SK-N-SH treated with all-trans-retinoic acid at 6 μM for 48 hours (cell line): Measurements from ENCODE around the gene WDR76.

Experiments used
- ATAC-seq: fragments of 200-7000 bp; cut with Tn5 transposase; 3 replicates; pipeline ENCODE4 v1.9.1; 2020; ENCODE audit warnings: mild to moderate bottlenecking, moderate library complexity
- ARNTL ChIP-seq: fragments of 450-650 bp; formaldehyde crosslinking; IDR thresholded peaks from 2 replicates; pipeline ENCODE4 v1.5.0; 2020; ENCODE audit warnings: low read depth, mild to moderate bottlenecking, moderate library complexity, borderline replicate concordance
- BACH2 ChIP-seq: fragments of 250-450 bp; sonication (Bioruptor Pico); IDR thresholded peaks from 2 replicates; pipeline ENCODE4 v1.9.0; 2021; ENCODE audit warnings: mild to moderate bottlenecking, borderline replicate concordance
- CREB5 ChIP-seq: fragments of 250-450 bp; sonication (Bioruptor Pico); IDR thresholded peaks from 2 replicates; pipeline ENCODE4 v1.5.1; 2020; ENCODE audit warnings: low read depth, mild to moderate bottlenecking, moderate library complexity
- CSDC2 ChIP-seq: fragments of 250-450 bp; sonication (Bioruptor Pico); IDR thresholded peaks from 2 replicates; pipeline ENCODE4 v1.5.0; 2020; ENCODE audit warnings: mild to moderate bottlenecking, moderate library complexity
- CSRNP3 ChIP-seq: fragments of 250-450 bp; sonication (Bioruptor Pico); IDR thresholded peaks from 2 replicates; pipeline ENCODE4 v1.5.1; 2021; ENCODE audit warnings: mild to moderate bottlenecking, moderate library complexity
- GLIS3 ChIP-seq: fragments of 250-450 bp; sonication (Bioruptor Pico); IDR thresholded peaks from 2 replicates; pipeline ENCODE4 v1.5.0; 2020; ENCODE audit warnings: mild to moderate bottlenecking, moderate library complexity
- ISL1 ChIP-seq: fragments of 250-450 bp; sonication (Bioruptor Pico); IDR thresholded peaks from 2 replicates; pipeline ENCODE4 v2.1.2; 2022; ENCODE audit warnings: mild to moderate bottlenecking, moderate library complexity
- OSR1 ChIP-seq: fragments of 250-450 bp; sonication (Bioruptor Pico); IDR thresholded peaks from 2 replicates; pipeline ENCODE4 v1.8.0; 2022; ENCODE audit warnings: moderate library complexity, mild to moderate bottlenecking, inconsistent platforms
- PATZ1 ChIP-seq: fragments of 250-450 bp; sonication (Bioruptor Pico); IDR thresholded peaks from 2 replicates; pipeline ENCODE4 v1.8.0; 2020; ENCODE audit warnings: mild to moderate bottlenecking, moderate library complexity, borderline replicate concordance
- RARB ChIP-seq: fragments of 250-450 bp; sonication (Bioruptor Pico); IDR thresholded peaks from 2 replicates; pipeline ENCODE4 v1.8.0; 2021; ENCODE audit warnings: mild to moderate bottlenecking, moderate library complexity
- SNAI2 ChIP-seq: fragments of 250-450 bp; sonication (Bioruptor Pico); IDR thresholded peaks from 2 replicates; pipeline ENCODE4 v1.5.0; 2020; ENCODE audit warnings: mild to moderate bottlenecking, moderate library complexity
- TOX ChIP-seq: fragments of 250-450 bp; sonication (Bioruptor Pico); IDR thresholded peaks from 2 replicates; pipeline ENCODE4 v1.8.0; 2021; ENCODE audit warnings: mild to moderate bottlenecking, moderate library complexity, borderline replicate concordance
- TSHZ2 ChIP-seq: fragments of 250-450 bp; sonication (Bioruptor Pico); IDR thresholded peaks from 2 replicates; pipeline ENCODE4 v1.5.0; 2020; ENCODE audit warnings: mild to moderate bottlenecking, moderate library complexity
- ZFP3 ChIP-seq: fragments of 250-450 bp; sonication (Bioruptor Pico); IDR thresholded peaks from 2 replicates; pipeline ENCODE4 v1.5.0; 2020; ENCODE audit warnings: mild to moderate bottlenecking, moderate library complexity
- ZFP30 ChIP-seq: fragments of 450-650 bp; formaldehyde crosslinking; IDR thresholded peaks from 2 replicates; pipeline ENCODE4 v1.5.0; 2022; ENCODE audit warnings: mild to moderate bottlenecking, moderate library complexity

The WDR76 gene

GRCh38 chr15:43913026-43913780 is 86.4 kb downstream of the WDR76 start:
- TF ChIP-seq ZFP3 (CRISPR knock-in tag) (0 out of 2 replicates have a peak, but pooled peaks have one; percentile 51), ISL1 (CRISPR knock-in tag) (peak; percentile 42), CSRNP3 (CRISPR knock-in tag) (no peak)
- ATAC-seq: peak; percentile 94

GRCh38 chr15:43913941-43914340 is 87.1 kb downstream of the WDR76 start:
- no peak for ATAC-seq

GRCh38 chr15:43915631-43916325 is 89.0 kb downstream of the WDR76 start:
- TF ChIP-seq CSDC2 (CRISPR knock-in tag) (no peak), GLIS3 (CRISPR knock-in tag) (no peak), SNAI2 (CRISPR knock-in tag) (no peak), TOX (CRISPR knock-in tag) (no peak), PATZ1 (CRISPR knock-in tag) (no peak)
- ATAC-seq: no peak

More at GRCh38 chr15:43913941-43914340, 87.1 kb downstream of the WDR76 start:
- TF ChIP-seq GLIS3 (CRISPR knock-in tag) (no peak), ARNTL (no peak), SNAI2 (CRISPR knock-in tag) (no peak), RARB (CRISPR knock-in tag) (no peak)

GRCh38 chr15:43916326-43916660 is 89.5 kb downstream of the WDR76 start:
- TF ChIP-seq ZFP30 (no peak), TSHZ2 (CRISPR knock-in tag) (no peak), PATZ1 (CRISPR knock-in tag) (no peak), CREB5 (CRISPR knock-in tag) (no peak), ZFP3 (CRISPR knock-in tag) (no peak), CSRNP3 (CRISPR knock-in tag) (no peak), BACH2 (CRISPR knock-in tag) (no peak), OSR1 (no peak)
- TF ChIP-seq, all 23 proteins: peak for 0
- ATAC-seq: no peak
